SK-N-SH treated with all-trans-retinoic acid at 6 μM for 48 hours (cell line): Measurements from ENCODE around the gene OSBP.
A peak's percentile ranks its signal among the peaks of the same experiment; 100 is the strongest.

Source experiments
- ATAC-seq: fragments of 200-7000 bp; cut with Tn5 transposase; 3 replicates; pipeline ENCODE4 v1.9.1; 2020; ENCODE audit warnings: mild to moderate bottlenecking, moderate library complexity
- ARNTL ChIP-seq: fragments of 450-650 bp; formaldehyde crosslinking; IDR thresholded peaks from 2 replicates; pipeline ENCODE4 v1.5.0; 2020; ENCODE audit warnings: low read depth, mild to moderate bottlenecking, moderate library complexity, borderline replicate concordance
- BACH2 ChIP-seq: fragments of 250-450 bp; sonication (Bioruptor Pico); IDR thresholded peaks from 2 replicates; pipeline ENCODE4 v1.9.0; 2021; ENCODE audit warnings: mild to moderate bottlenecking, borderline replicate concordance
- CREB5 ChIP-seq: fragments of 250-450 bp; sonication (Bioruptor Pico); IDR thresholded peaks from 2 replicates; pipeline ENCODE4 v1.5.1; 2020; ENCODE audit warnings: low read depth, mild to moderate bottlenecking, moderate library complexity
- CSDC2 ChIP-seq: fragments of 250-450 bp; sonication (Bioruptor Pico); IDR thresholded peaks from 2 replicates; pipeline ENCODE4 v1.5.0; 2020; ENCODE audit warnings: mild to moderate bottlenecking, moderate library complexity
- CSRNP3 ChIP-seq: fragments of 250-450 bp; sonication (Bioruptor Pico); IDR thresholded peaks from 2 replicates; pipeline ENCODE4 v1.5.1; 2021; ENCODE audit warnings: mild to moderate bottlenecking, moderate library complexity
- ESRRG ChIP-seq: fragments of 250-450 bp; sonication (Bioruptor Pico); IDR thresholded peaks from 2 replicates; pipeline ENCODE4 v1.6.1; 2021; ENCODE audit warnings: mild to moderate bottlenecking
- GLIS3 ChIP-seq: fragments of 250-450 bp; sonication (Bioruptor Pico); IDR thresholded peaks from 2 replicates; pipeline ENCODE4 v1.5.0; 2020; ENCODE audit warnings: mild to moderate bottlenecking, moderate library complexity
- ISL1 ChIP-seq: fragments of 250-450 bp; sonication (Bioruptor Pico); IDR thresholded peaks from 2 replicates; pipeline ENCODE4 v2.1.2; 2022; ENCODE audit warnings: mild to moderate bottlenecking, moderate library complexity
- OSR1 ChIP-seq: fragments of 250-450 bp; sonication (Bioruptor Pico); IDR thresholded peaks from 2 replicates; pipeline ENCODE4 v1.8.0; 2022; ENCODE audit warnings: moderate library complexity, mild to moderate bottlenecking, inconsistent platforms
- POU6F1 ChIP-seq: fragments of 250-450 bp; sonication (Bioruptor Pico); IDR thresholded peaks from 2 replicates; pipeline ENCODE4 v1.8.0; 2021; ENCODE audit warnings: low read depth, mild to moderate bottlenecking, moderate library complexity, borderline replicate concordance
- PPARA ChIP-seq: fragments of 250-450 bp; sonication (Bioruptor Pico); IDR thresholded peaks from 2 replicates; pipeline ENCODE4 v1.5.0; 2020; ENCODE audit warnings: mild to moderate bottlenecking, borderline replicate concordance
- SNAI2 ChIP-seq: fragments of 250-450 bp; sonication (Bioruptor Pico); IDR thresholded peaks from 2 replicates; pipeline ENCODE4 v1.5.0; 2020; ENCODE audit warnings: mild to moderate bottlenecking, moderate library complexity
- ZC3H10 ChIP-seq: fragments of 250-450 bp; sonication (Bioruptor Pico); IDR thresholded peaks from 2 replicates; pipeline ENCODE4 v1.5.1; 2021; ENCODE audit warnings: mild to moderate bottlenecking, moderate library complexity
- ZFP30 ChIP-seq: fragments of 450-650 bp; formaldehyde crosslinking; IDR thresholded peaks from 2 replicates; pipeline ENCODE4 v1.5.0; 2022; ENCODE audit warnings: mild to moderate bottlenecking, moderate library complexity
- ZNF565 ChIP-seq: fragments of 450-650 bp; formaldehyde crosslinking; conservative IDR thresholded peaks from 2 replicates; pipeline ENCODE4 v1.5.0; 2020; ENCODE audit warnings: low read depth, mild to moderate bottlenecking, moderate library complexity
- ZNF70 ChIP-seq: fragments of 450-650 bp; formaldehyde crosslinking; IDR thresholded peaks from 2 replicates; pipeline ENCODE4 v1.5.0; 2020; ENCODE audit warnings: mild to moderate bottlenecking, moderate library complexity
- ZNF8 ChIP-seq: fragments of 450-650 bp; formaldehyde crosslinking; IDR thresholded peaks from 2 replicates; pipeline ENCODE4 v1.5.0; 2020; ENCODE audit warnings: mild to moderate bottlenecking, moderate library complexity
- TF ChIP-seq, protein P1 (sequence below): fragments of 250-450 bp; sonication (Bioruptor Pico); IDR thresholded peaks from 2 replicates; pipeline ENCODE4 v1.5.0; 2020; ENCODE audit warnings: mild to moderate bottlenecking, moderate library complexity
- TF ChIP-seq, protein P2 (sequence below): fragments of 250-450 bp; sonication (Bioruptor Pico); IDR thresholded peaks from 2 replicates; pipeline ENCODE4 v1.8.0; 2020; ENCODE audit warnings: mild to moderate bottlenecking, moderate library complexity, borderline replicate concordance

The OSBP gene

DNA sequence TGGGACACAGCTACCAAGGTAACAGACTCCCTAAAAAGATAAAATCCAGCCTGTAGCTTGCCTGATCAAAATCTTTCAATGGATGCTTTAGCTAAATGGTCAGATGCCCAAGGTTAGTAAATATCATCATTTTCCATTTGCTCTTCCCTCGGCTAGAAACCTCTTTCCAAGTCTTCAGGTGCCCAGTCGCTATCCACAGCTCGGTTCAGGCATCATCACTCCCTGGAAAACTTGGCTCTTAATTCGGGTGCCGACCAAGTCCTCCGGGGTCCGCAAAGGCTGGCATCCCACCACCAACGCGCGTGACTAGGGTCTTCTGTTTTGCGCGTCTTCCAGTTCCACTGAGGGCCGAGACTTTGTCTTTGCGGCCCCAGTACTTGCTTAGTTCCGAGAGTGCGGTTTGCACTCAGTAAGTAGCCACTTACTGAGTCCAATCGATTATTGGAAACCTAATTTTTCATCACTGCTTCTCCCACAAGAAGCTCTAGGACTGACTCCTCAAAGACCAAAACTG lies 59.9 kb downstream of the OSBP start (continued):
- TF ChIP-seq, protein P1, sequence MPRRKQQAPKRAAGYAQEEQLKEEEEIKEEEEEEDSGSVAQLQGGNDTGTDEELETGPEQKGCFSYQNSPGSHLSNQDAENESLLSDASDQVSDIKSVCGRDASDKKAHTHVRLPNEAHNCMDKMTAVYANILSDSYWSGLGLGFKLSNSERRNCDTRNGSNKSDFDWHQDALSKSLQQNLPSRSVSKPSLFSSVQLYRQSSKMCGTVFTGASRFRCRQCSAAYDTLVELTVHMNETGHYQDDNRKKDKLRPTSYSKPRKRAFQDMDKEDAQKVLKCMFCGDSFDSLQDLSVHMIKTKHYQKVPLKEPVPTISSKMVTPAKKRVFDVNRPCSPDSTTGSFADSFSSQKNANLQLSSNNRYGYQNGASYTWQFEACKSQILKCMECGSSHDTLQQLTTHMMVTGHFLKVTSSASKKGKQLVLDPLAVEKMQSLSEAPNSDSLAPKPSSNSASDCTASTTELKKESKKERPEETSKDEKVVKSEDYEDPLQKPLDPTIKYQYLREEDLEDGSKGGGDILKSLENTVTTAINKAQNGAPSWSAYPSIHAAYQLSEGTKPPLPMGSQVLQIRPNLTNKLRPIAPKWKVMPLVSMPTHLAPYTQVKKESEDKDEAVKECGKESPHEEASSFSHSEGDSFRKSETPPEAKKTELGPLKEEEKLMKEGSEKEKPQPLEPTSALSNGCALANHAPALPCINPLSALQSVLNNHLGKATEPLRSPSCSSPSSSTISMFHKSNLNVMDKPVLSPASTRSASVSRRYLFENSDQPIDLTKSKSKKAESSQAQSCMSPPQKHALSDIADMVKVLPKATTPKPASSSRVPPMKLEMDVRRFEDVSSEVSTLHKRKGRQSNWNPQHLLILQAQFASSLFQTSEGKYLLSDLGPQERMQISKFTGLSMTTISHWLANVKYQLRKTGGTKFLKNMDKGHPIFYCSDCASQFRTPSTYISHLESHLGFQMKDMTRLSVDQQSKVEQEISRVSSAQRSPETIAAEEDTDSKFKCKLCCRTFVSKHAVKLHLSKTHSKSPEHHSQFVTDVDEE, result no peak
- no peak for TF ChIP-seq OSR1 (CRISPR knock-in tag)
- TF ChIP-seq ESRRG (CRISPR knock-in tag), result no peak

DNA sequence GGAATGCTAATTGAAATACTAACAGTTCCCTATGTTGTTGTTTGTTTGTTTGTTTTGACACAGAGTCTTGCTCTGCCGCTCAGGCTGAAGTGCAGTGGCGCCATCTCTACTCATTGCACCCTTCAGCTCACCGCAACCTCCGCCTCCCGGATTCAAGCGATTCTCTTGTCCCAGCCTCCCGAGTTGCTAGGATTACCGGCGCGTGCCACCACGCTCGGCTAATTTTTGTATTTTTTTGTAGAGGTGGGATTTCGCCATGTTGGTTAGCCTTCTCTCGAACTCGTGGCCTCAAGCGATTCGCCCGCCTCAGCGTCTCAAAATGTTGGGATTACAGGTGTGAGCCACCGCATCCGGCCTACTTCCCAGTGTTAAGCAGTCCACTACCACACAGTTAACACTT lies 62.3 kb downstream of the OSBP start:
- ATAC-seq, result no peak
- no peak for TF ChIP-seq ZNF8 (CRISPR knock-in tag)
- no peak for TF ChIP-seq CREB5 (CRISPR knock-in tag)
- no peak for TF ChIP-seq SNAI2 (CRISPR knock-in tag)
- no peak for TF ChIP-seq ZFP30
- no peak for TF ChIP-seq ZNF70 (CRISPR knock-in tag)

- ATAC-seq, result no peak
- TF ChIP-seq ESRRG (CRISPR knock-in tag), result no peak
- TF ChIP-seq PPARA, result no peak
- TF ChIP-seq, all 23 proteins: peak for 0
These were observed 62.7 kb downstream of the OSBP start for GRCh38 chr11:59552844-59553243.

- peak; percentile 13; the same call in 2 of the 3 replicates for ATAC-seq
- TF ChIP-seq ZC3H10 (CRISPR knock-in tag) (no peak), SNAI2 (CRISPR knock-in tag) (no peak), ISL1 (no peak), ARNTL (no peak), CSDC2 (CRISPR knock-in tag) (no peak), ZNF8 (CRISPR knock-in tag) (no peak), GLIS3 (CRISPR knock-in tag) (no peak), CREB5 (CRISPR knock-in tag) (no peak), ZNF565 (CRISPR knock-in tag) (no peak), POU6F1 (CRISPR knock-in tag) (no peak), CSRNP3 (CRISPR knock-in tag) (no peak), BACH2 (CRISPR knock-in tag) (no peak)
- TF ChIP-seq, protein P2, sequence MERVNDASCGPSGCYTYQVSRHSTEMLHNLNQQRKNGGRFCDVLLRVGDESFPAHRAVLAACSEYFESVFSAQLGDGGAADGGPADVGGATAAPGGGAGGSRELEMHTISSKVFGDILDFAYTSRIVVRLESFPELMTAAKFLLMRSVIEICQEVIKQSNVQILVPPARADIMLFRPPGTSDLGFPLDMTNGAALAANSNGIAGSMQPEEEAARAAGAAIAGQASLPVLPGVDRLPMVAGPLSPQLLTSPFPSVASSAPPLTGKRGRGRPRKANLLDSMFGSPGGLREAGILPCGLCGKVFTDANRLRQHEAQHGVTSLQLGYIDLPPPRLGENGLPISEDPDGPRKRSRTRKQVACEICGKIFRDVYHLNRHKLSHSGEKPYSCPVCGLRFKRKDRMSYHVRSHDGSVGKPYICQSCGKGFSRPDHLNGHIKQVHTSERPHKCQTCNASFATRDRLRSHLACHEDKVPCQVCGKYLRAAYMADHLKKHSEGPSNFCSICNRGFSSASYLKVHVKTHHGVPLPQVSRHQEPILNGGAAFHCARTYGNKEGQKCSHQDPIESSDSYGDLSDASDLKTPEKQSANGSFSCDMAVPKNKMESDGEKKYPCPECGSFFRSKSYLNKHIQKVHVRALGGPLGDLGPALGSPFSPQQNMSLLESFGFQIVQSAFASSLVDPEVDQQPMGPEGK (CRISPR knock-in tag), result no peak
- TF ChIP-seq, protein P1, result no peak
- TF ChIP-seq, all 23 proteins: peak for 0
These were observed 63.7 kb downstream of the OSBP start for GRCh38 chr11:59551659-59552521.
